GM12878 (cell line): ENCODE results near the gene TEX13B. TPM values are rescaled to one million over a fixed set of nuclear protein-coding genes. Genes with fewer than 3 reads are reported as not detected.

ENCODE experiments used
- ATAC-seq: fragments of 200-7000 bp; cut with Tn5 transposase; 3 replicates; pipeline ENCODE4 v1.9.1; 2020; ENCODE audit warnings: mild to moderate bottlenecking, moderate library complexity
- BruUV-seq: library from RNA; stranded (reverse); fragments of 400-500 nt; replicated peaks from 2 replicates; lab custom pipeline; 2021; lab: Mats Ljungman, UMichigan
- CTCF ChIA-PET: fragments of 300-600 bp; sonication (Branson Sonifier 250); formaldehyde crosslinking; extraction: SDS; loops from one replicate; lab custom pipeline; 2021; ENCODE audit warnings: inconsistent platforms; lab: Yijun Ruan, JAX
- POLR2A ChIA-PET: fragments of 350-600 bp; formaldehyde crosslinking; extraction: SDS; loops from one replicate; lab custom pipeline; 2021; ENCODE audit warnings: inconsistent platforms; lab: Charles Lee
- RAD21 ChIA-PET: fragments of 300-600 bp; sonication (Branson Sonifier 250); formaldehyde crosslinking; loops from one replicate; lab custom pipeline; 2023; ENCODE audit warnings: antibody characterized with exemption; ENCODE audit not compliant: unreplicated experiment; lab: Charles Lee
- SMC1A ChIA-PET: fragments of 300-600 bp; sonication (Branson Sonifier 250); formaldehyde crosslinking; loops from one replicate; lab custom pipeline; 2023; ENCODE audit not compliant: unreplicated experiment, uncharacterized antibody; lab: Charles Lee
- DNase-seq: peaks from one replicate; pipeline ENCODE4 v3.0.0-alpha.2; 2011; ENCODE audit warnings: low read depth, low spot score
- FAIRE-seq: peaks from 3 replicates; lab custom pipeline; 2011; peaks lifted over from hg19 to GRCh38; lab: Jason Lieb, UNC
- H2AFZ ChIP-seq: 2 replicates; pipeline ENCODE4 v1.6.0; 2011; ENCODE audit warnings: low read depth, low read length, control low read depth; ENCODE audit not compliant: control insufficient read depth
- H3K27ac ChIP-seq: 2 replicates; pipeline ENCODE4 v1.5.1; 2011; ENCODE audit warnings: control low read depth; ENCODE audit not compliant: control insufficient read depth, insufficient read depth
- H3K27me3 ChIP-seq, 2 experiments: replicated peaks in 1 of 2; 2 replicates each; pipeline versions ENCODE4 v1.6.0 to v1.6.1; 2011; ENCODE audit warnings: low read length in 1 of 2; ENCODE audit not compliant: control insufficient read depth in 2 of 2, insufficient read depth in 2 of 2
- H3K36me3 ChIP-seq, 2 experiments: 2 replicates each; pipeline ENCODE4 v1.5.1; 2011; ENCODE audit warnings: low read length in 1 of 2; ENCODE audit not compliant: control insufficient read depth in 2 of 2, insufficient read depth in 2 of 2
- H3K4me1 ChIP-seq: 2 replicates; pipeline ENCODE4 v1.6.1; 2011; ENCODE audit warnings: mild to moderate bottlenecking, low read length, moderate library complexity, mixed read lengths; ENCODE audit not compliant: control insufficient read depth, insufficient read depth
- H3K4me2 ChIP-seq: 2 replicates; pipeline ENCODE4 v1.6.0; 2011; ENCODE audit warnings: control low read depth; ENCODE audit not compliant: control insufficient read depth, insufficient read depth
- H3K4me3 ChIP-seq: fragments of 200-600 bp; sonication (generic); 2 replicates; pipeline ENCODE4 v1.5.1; 2016
- H3K79me2 ChIP-seq: 2 replicates; pipeline ENCODE4 v1.6.0; 2011; ENCODE audit warnings: low read length; ENCODE audit not compliant: control insufficient read depth, insufficient read depth
- H3K9ac ChIP-seq: 2 replicates; pipeline ENCODE4 v1.8.0; 2011; ENCODE audit warnings: low read length, control low read depth, mixed read lengths; ENCODE audit not compliant: control insufficient read depth, insufficient read depth
- H3K9me3 ChIP-seq: replicated peaks from 3 replicates; pipeline ENCODE4 v1.5.1; 2011; ENCODE audit warnings: mild to moderate bottlenecking, low read length; ENCODE audit not compliant: control insufficient read depth, insufficient read depth
- H4K20me1 ChIP-seq: 2 replicates; pipeline ENCODE4 v1.6.0; 2011; ENCODE audit not compliant: control insufficient read depth, insufficient read depth
- CHD1 ChIP-seq: IDR thresholded peaks from 2 replicates; pipeline ENCODE4 v1.6.1; 2012; ENCODE audit warnings: low read depth, low read length, improper control_type of control experiment
- HDAC6 ChIP-seq: fragments of 200-600 bp; sonication (generic); IDR thresholded peaks from one replicate; pipeline ENCODE4 v1.8.0; 2017; ENCODE audit warnings: antibody characterized with exemption; ENCODE audit not compliant: unreplicated experiment
- YY1 ChIP-seq: IDR thresholded peaks from 2 replicates; pipeline ENCODE4 v1.6.1; 2011; ENCODE audit warnings: low read depth, mild to moderate bottlenecking, low read length
- ZNF384 ChIP-seq: IDR thresholded peaks from 2 replicates; pipeline ENCODE4 v1.6.1; 2012; ENCODE audit warnings: low read depth, mild to moderate bottlenecking, low read length, improper control_type of control experiment, borderline replicate concordance
- ZNF592 ChIP-seq: fragments of 450-650 bp; IDR thresholded peaks from 2 replicates; pipeline ENCODE4 v1.6.1; 2017; ENCODE audit warnings: mild to moderate bottlenecking, moderate library complexity
- WGBS: methylation state at CpG from one replicate; pipeline ENCODE4 v1.1.6; 2016; ENCODE audit warnings: low lambda C conversion rate; ENCODE audit not compliant: insufficient replicate concordance, insufficient coverage; ENCODE audit errors: missing lambda C conversion rate; 5-methylcytosine and 5-hydroxymethylcytosine counted together
- in situ Hi-C: fragments of 300-500 bp; cut with MboI; formaldehyde crosslinking; loops from 9 replicates; pipeline ENCODE4 v1.14.3; 2018; ENCODE audit warnings: mixed read lengths
- intact Hi-C: fragments of 100-400 bp; cut with micrococcal nuclease; formaldehyde crosslinking; loops from one replicate; pipeline ENCODE4 v1.14.2; 2022; ENCODE audit not compliant: unreplicated experiment
- polyA plus RNA-seq, 11 experiments: library from polyadenylated mRNA; depleted of rRNA in 4 of 11; unstranded in 6 of 11; stranded (reverse) in 5 of 11; fragments of >200 nt; fragmentation: Nextera tagmentation in 4 of 11; fragmentation: Illumina TruSeq in 1 of 11; extraction: Ambion mirVana in 4 of 11; extraction: Trizol in 1 of 11; gene quantifications; 1 replicate in 1 of 11; 2 replicates in 10 of 11; pipeline versions ENCODE4 v1.2.1 to v1.2.3, GENCODE V29; 2011 to 2016; ENCODE audit warnings: inconsistent platforms in 2 of 11, missing spikeins in 2 of 11, low read depth in 1 of 11
- total RNA-seq, 4 experiments: library from RNA; depleted of rRNA in 3 of 4; stranded (reverse); fragments of >200 nt in 3 of 4; fragmentation: Illumina TruSeq in 1 of 4; extraction: Trizol in 1 of 4; gene quantifications; 2 replicates each; pipeline versions ENCODE4 v1.2.1 to v1.2.3, GENCODE V29; 2013 to 2021

TEX13B gene
- total and polyA plus RNA-seq, 10 of the 15 experiments (the other 5 are each of a cell fraction or from before 2014, with no cell fraction given), result not detected

- TF ChIP-seq ZNF592 (no peak), HDAC6 (no peak), ZNF384 (no peak), CHD1 (no peak)
Observed at GRCh38 chrX:107935664-107936433, 46.3 kb downstream of the TEX13B start (continued).

- Histone ChIP-seq H2AFZ (no peak overlapping the region), H3K27me3 (no peaks in the 10 kb centered on the region), H3K9me3 (no peaks in the 10 kb centered on the region), H3K79me2 (no peaks in the 10 kb centered on the region), H3K4me2 (no peak overlapping the region)
- in situ Hi-C loops, result no loop called here
- no peak for DNase-seq
- no peak for FAIRE-seq
- SMC1A ChIA-PET, result no interaction called here
- no peak for TF ChIP-seq YY1
- TF ChIP-seq, all 136 proteins: peak for 0
- WGBS, result 48% methylated on average over 7 of the region's 7 CpGs
- intact Hi-C loops, result no loop called here
- H3K27ac ChIP-seq, result no peak overlapping the region
- no peak for ATAC-seq
- POLR2A ChIA-PET, result no interaction called here
- H3K9ac ChIP-seq, result no peak overlapping the region
- H3K36me3 ChIP-seq, result no peaks in the 10 kb centered on the region
- BruUV-seq, result no TSS peak
- no peak overlapping the region for H3K4me3 ChIP-seq
- H3K4me1 ChIP-seq, result no peaks in the 10 kb centered on the region
- RAD21 ChIA-PET, result no interaction called here
- no peaks in the 10 kb centered on the region for H4K20me1 ChIP-seq
- CTCF ChIA-PET, result no interaction called here
Observed at GRCh38 chrX:107935200-107935599, 47.0 kb downstream of the TEX13B start.
